ENCODE results near the gene FAM149A. TPM values are rescaled to one million over a fixed set of nuclear protein-coding genes. Genes with fewer than 3 reads are reported as not detected.

Gene FAM149A
- total and polyA plus RNA-seq, 5 experiments from 2014 or later: 0.12 to 2.5 (median 1.3) TPM; not detected in 1

Other genes starting within 250 kb of the FAM149A start
- gene TLR3, start 35.5 kb upstream of the FAM149A start, total RNA-seq: under 1 TPM; 0.25 to 0.36 TPM
- gene TLR3, start 35.5 kb upstream of the FAM149A start, polyA plus RNA-seq: 1 to 10 TPM in 1 of 3 donors, under 1 TPM in 2; 0.43 to 3.8 (median 0.80) TPM
- 10 to 100 TPM; 29.4 to 30.3 TPM for gene CYP4V2, start 86.9 kb downstream of the FAM149A start, total RNA-seq
- gene CYP4V2, start 86.9 kb downstream of the FAM149A start, polyA plus RNA-seq: 10 to 100 TPM; 19.3 to 28.4 (median 22.9) TPM
- 1 to 10 TPM; 1.8 to 2.9 TPM for gene KLKB1, start 122.8 kb downstream of the FAM149A start, total RNA-seq
- not detected for gene KLKB1, start 122.8 kb downstream of the FAM149A start, polyA plus RNA-seq
- gene F11, start 161.5 kb downstream of the FAM149A start, total RNA-seq: not detected
- gene F11, start 161.5 kb downstream of the FAM149A start, polyA plus RNA-seq: not detected

Data from naive thymus-derived CD8-positive, alpha-beta T cell (primary cell).